G401 (cell line): ENCODE results near the gene P2RX5. TPM values are rescaled to one million over a fixed set of nuclear protein-coding genes. Genes with fewer than 3 reads are reported as not detected.
A peak's percentile ranks its signal among the peaks of the same experiment; 100 is the strongest.

Experiments used
- DNase-seq: peaks from one replicate; pipeline ENCODE4 v3.0.0-alpha.2; 2015; ENCODE audit warnings: low spot score
- in situ Hi-C: cut with HindIII; loops from 2 replicates; pipeline ENCODE4 v1.10.0; 2016; ENCODE audit warnings: low sequenced_read_pairs, mixed read lengths
- total RNA-seq: library from RNA; depleted of rRNA; stranded (reverse); fragments of >200 nt; shearing (Covaris generic); gene quantifications from 2 replicates; pipeline ENCODE4 v1.2.3, GENCODE V29; 2014; rRNA removed

Gene P2RX5
- total RNA-seq, 1 experiment from 2014 or later = 1.0 TPM

GRCh38 chr17:3636908-3637373 is 59.0 kb downstream of the P2RX5 start:
- no peak for DNase-seq
- in situ Hi-C loops = no loop called here

- in situ Hi-C loops = no loop called here
- peak; percentile 98 for DNase-seq
Measured at GRCh38 chr17:3636154-3636907, 59.6 kb downstream of the P2RX5 start, which contains the start of the genes CTNS and SHPK. CTNS (plus strand) TSS chr17:3636760; CDS start chr17:3640207, 3,447 bp downstream. SHPK (minus strand) TSS chr17:3636250; CDS start chr17:3636219, 31 bp downstream.

GRCh38 chr17:3635474-3636153 is 60.3 kb downstream of the P2RX5 start:
- no peak for DNase-seq
- in situ Hi-C loops = no loop called here

GRCh38 chr17:3632287-3632686 is 63.7 kb downstream of the P2RX5 start:
- no peak for DNase-seq
- in situ Hi-C loops = no loop called here

GRCh38 chr17:3630781-3631180 is 65.2 kb downstream of the P2RX5 start:
- DNase-seq = no peak
- in situ Hi-C loops = no loop called here

GRCh38 chr17:3627769-3628167 is 68.2 kb downstream of the P2RX5 start:
- in situ Hi-C loops = no loop called here
- no peak for DNase-seq

- no peak for DNase-seq
- in situ Hi-C loops = no loop called here
Measured at GRCh38 chr17:3626831-3627768, 68.9 kb downstream of the P2RX5 start.

Other genes with a start within 250 kb of the P2RX5 start
- gene SPATA22, start 224.3 kb downstream of the P2RX5 start, total RNA-seq = not detected in 2 replicates
- gene ASPA, start 220.2 kb downstream of the P2RX5 start, total RNA-seq = not detected in 2 replicates
- gene TRPV3, start 138.3 kb downstream of the P2RX5 start, total RNA-seq = 0.25 and 0.61 TPM in 2 replicates
- 0.86 and 1.2 TPM in 2 replicates for gene TRPV1, start 86.7 kb downstream of the P2RX5 start, total RNA-seq
- gene SHPK, start 59.9 kb downstream of the P2RX5 start, total RNA-seq = 37.8 and 41.2 TPM in 2 replicates
- gene CTNS, start 59.4 kb downstream of the P2RX5 start, total RNA-seq = 22.2 and 28.2 TPM in 2 replicates
- 111 and 146 TPM in 2 replicates for gene TAX1BP3, start 27.6 kb downstream of the P2RX5 start, total RNA-seq
- 101 and 105 TPM in 2 replicates for gene EMC6, start 27.3 kb downstream of the P2RX5 start, total RNA-seq
- gene HASPIN, start 27.7 kb upstream of the P2RX5 start, total RNA-seq = 11.7 and 20.9 TPM in 2 replicates
- 24.7 and 29.6 TPM in 2 replicates for gene ITGAE, start 105.0 kb upstream of the P2RX5 start, total RNA-seq
- gene NCBP3, start 150.1 kb upstream of the P2RX5 start, total RNA-seq = 12.9 and 39.6 TPM in 2 replicates
- gene CAMKK1, start 196.9 kb upstream of the P2RX5 start, total RNA-seq = 2.3 and 3.4 TPM in 2 replicates
- not detected in 2 replicates for gene P2RX1, start 220.3 kb upstream of the P2RX5 start, total RNA-seq